DMS 273 treated with DMSO at 0.1 percent for 48 hours (cell line): Measurements from ENCODE around the gene AGPAT2.

ENCODE experiments used
- DNase-seq: peaks from one replicate; lab custom pipeline; 2025; lab: John Stamatoyannopoulos, UW

The AGPAT2 gene

GRCh38 chr9:136700959-136701667 is 13.9 kb upstream of the AGPAT2 start:
- DNase-seq, result no peak

- no peak for DNase-seq
Measured at GRCh38 chr9:136700304-136700703, 13.0 kb upstream of the AGPAT2 start.

- no peak for DNase-seq
Measured at GRCh38 chr9:136698635-136699246, 11.5 kb upstream of the AGPAT2 start.

GRCh38 chr9:136697821-136698526 is 10.7 kb upstream of the AGPAT2 start:
- no peak for DNase-seq

- no peak for DNase-seq
Measured at GRCh38 chr9:136697146-136697820, 10.0 kb upstream of the AGPAT2 start.

- no peak for DNase-seq
Measured at GRCh38 chr9:136696502-136696901, 9.2 kb upstream of the AGPAT2 start.

GRCh38 chr9:136695955-136696354 is 8.7 kb upstream of the AGPAT2 start:
- no peak for DNase-seq

GRCh38 chr9:136695435-136695895 is 8.2 kb upstream of the AGPAT2 start:
- peak; percentile 64 for DNase-seq

- no peak for DNase-seq
Measured at GRCh38 chr9:136694872-136695247, 7.6 kb upstream of the AGPAT2 start.

GRCh38 chr9:136694163-136694871 is 7.1 kb upstream of the AGPAT2 start:
- no peak for DNase-seq

GRCh38 chr9:136693490-136694162 is 6.4 kb upstream of the AGPAT2 start:
- DNase-seq, result no peak

GRCh38 chr9:136693135-136693489 is 5.9 kb upstream of the AGPAT2 start:
- no peak for DNase-seq

GRCh38 chr9:136692185-136693134 is 5.2 kb upstream of the AGPAT2 start:
- DNase-seq, result no peak

- no peak for DNase-seq
Measured at GRCh38 chr9:136691316-136692184, 4.3 kb upstream of the AGPAT2 start.

GRCh38 chr9:136690806-136691261 is 3.6 kb upstream of the AGPAT2 start:
- peak; percentile 44 for DNase-seq

GRCh38 chr9:136690104-136690805 is 3.0 kb upstream of the AGPAT2 start:
- no peak for DNase-seq

GRCh38 chr9:136689108-136689460 is 1.8 kb upstream of the AGPAT2 start:
- DNase-seq, result no peak

GRCh38 chr9:136688274-136689107 is 1.2 kb upstream of the AGPAT2 start:
- DNase-seq, result no peak
